Measurements from ENCODE around the gene ZBTB8OS.
"Not testable (repeated sequence)": the region's sequence is repeated elsewhere in the genome, so short reads cannot be mapped to it uniquely, and the experiment has no call there.

The ZBTB8OS gene

GRCh38 chr1:32639489-32640075 lies 10.8 kb downstream of the ZBTB8OS start:
- H3K27me3 ChIP-seq (replicated peaks; ENCODE audit: control insufficient read depth, insufficient read depth, low read length) = no peaks in the 10 kb centered on the region
- no peak overlapping the region for H3K4me3 ChIP-seq (replicated peaks; ENCODE audit: low read depth, low read length)
- DNase-seq (ENCODE audit: extremely low read depth, insufficient read length) = no peak
- no peak for TF ChIP-seq CTCF (IDR thresholded peaks at IDR 0.05; ENCODE audit: insufficient read depth, low read length, poor library complexity, severe bottlenecking)
- H3K36me3 ChIP-seq (ENCODE audit: control insufficient read depth, insufficient read depth, low read length) = no peaks in the 10 kb centered on the region; the same call in 1 of the 2 replicates

GRCh38 chr1:32636914-32637645 lies 13.3 kb downstream of the ZBTB8OS start:
- Histone ChIP-seq H3K27me3 (replicated peaks; ENCODE audit: control insufficient read depth, insufficient read depth, low read length) (no peaks in the 10 kb centered on the region), H3K4me3 (replicated peaks; ENCODE audit: low read depth, low read length) (no peak overlapping the region), H3K36me3 (ENCODE audit: control insufficient read depth, insufficient read depth, low read length) (no peaks in the 10 kb centered on the region; the same call in 1 of the 2 replicates)
- TF ChIP-seq CTCF (IDR thresholded peaks at IDR 0.05; ENCODE audit: insufficient read depth, low read length, poor library complexity, severe bottlenecking) = no peak
- DNase-seq (ENCODE audit: extremely low read depth, insufficient read length) = no peak

- no peak for DNase-seq (ENCODE audit: extremely low read depth, insufficient read length)
- Histone ChIP-seq H3K27me3 (replicated peaks; ENCODE audit: control insufficient read depth, insufficient read depth, low read length) (no peaks in the 10 kb centered on the region), H3K36me3 (ENCODE audit: control insufficient read depth, insufficient read depth, low read length) (peaks cover 2% of the 10 kb centered on the region), H3K4me3 (replicated peaks; ENCODE audit: low read depth, low read length) (no peak overlapping the region)
- TF ChIP-seq CTCF (IDR thresholded peaks at IDR 0.05; ENCODE audit: insufficient read depth, low read length, poor library complexity, severe bottlenecking) = no peak
Observed at GRCh38 chr1:32635508-32636277, 14.7 kb downstream of the ZBTB8OS start.

- no peak for DNase-seq (ENCODE audit: extremely low read depth, insufficient read length)
- no peak for TF ChIP-seq CTCF (IDR thresholded peaks at IDR 0.05; ENCODE audit: insufficient read depth, low read length, poor library complexity, severe bottlenecking)
- Histone ChIP-seq H3K4me3 (replicated peaks; ENCODE audit: low read depth, low read length) (no peak overlapping the region), H3K36me3 (ENCODE audit: control insufficient read depth, insufficient read depth, low read length) (peaks cover 2% of the 10 kb centered on the region), H3K27me3 (replicated peaks; ENCODE audit: control insufficient read depth, insufficient read depth, low read length) (no peaks in the 10 kb centered on the region)
Observed at GRCh38 chr1:32632829-32633228, 17.5 kb downstream of the ZBTB8OS start.

- H3K36me3 ChIP-seq (ENCODE audit: control insufficient read depth, insufficient read depth, low read length); H3K4me3 ChIP-seq (replicated peaks; ENCODE audit: low read depth, low read length); H3K27me3 ChIP-seq (replicated peaks; ENCODE audit: control insufficient read depth, insufficient read depth, low read length); DNase-seq (ENCODE audit: extremely low read depth, insufficient read length): not testable (repeated sequence)
Observed at GRCh38 chr1:32630173-32630572, 20.2 kb downstream of the ZBTB8OS start.

GRCh38 chr1:32627596-32628162 lies 22.7 kb downstream of the ZBTB8OS start:
- H3K4me3 ChIP-seq (replicated peaks; ENCODE audit: low read depth, low read length) = no peak overlapping the region
- peaks cover 2% of the 10 kb centered on the region for H3K36me3 ChIP-seq (ENCODE audit: control insufficient read depth, insufficient read depth, low read length)
- DNase-seq (ENCODE audit: extremely low read depth, insufficient read length) = peak; percentile 69
- no peak for TF ChIP-seq CTCF (IDR thresholded peaks at IDR 0.05; ENCODE audit: insufficient read depth, low read length, poor library complexity, severe bottlenecking)
- no peaks in the 10 kb centered on the region for H3K27me3 ChIP-seq (replicated peaks; ENCODE audit: control insufficient read depth, insufficient read depth, low read length)
